NCI-H2196 (cell line): ENCODE measurements around the gene DNAH1.
A peak's percentile ranks its signal among the peaks of the same experiment; 100 is the strongest.
"Not testable (repeated sequence)": the region's sequence is repeated elsewhere in the genome, so short reads cannot be mapped to it uniquely, and the experiment has no call there.

Experiments
- DNase-seq: peaks from one replicate; lab custom pipeline; 2025; ENCODE audit not compliant: unreplicated experiment; lab: John Stamatoyannopoulos, UW

The DNAH1 gene

DNA sequence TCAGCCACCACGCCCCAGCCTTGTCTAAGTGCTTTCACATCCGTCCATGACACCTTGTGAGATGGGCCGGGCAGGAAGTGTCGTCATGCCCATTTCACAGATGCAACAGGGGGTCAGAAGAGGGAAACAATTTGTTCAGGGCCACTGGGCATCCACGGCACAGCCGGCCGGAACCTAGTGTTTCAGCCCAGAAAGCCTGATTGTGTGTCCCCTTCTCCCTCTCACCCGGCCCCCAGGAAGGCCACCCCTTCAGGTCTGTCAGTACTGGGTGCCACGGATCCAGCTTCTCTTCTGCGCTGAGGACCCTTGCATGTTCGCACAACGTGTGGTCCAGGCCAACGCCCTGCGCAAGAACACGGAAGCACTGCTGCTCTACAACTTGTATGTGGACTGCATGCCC lies 15.8 kb downstream of the DNAH1 start:
- DNase-seq: no peak

- DNase-seq: no peak
These were observed 17.9 kb downstream of the DNAH1 start for GRCh38 chr3:52333869-52334557.

DNA sequence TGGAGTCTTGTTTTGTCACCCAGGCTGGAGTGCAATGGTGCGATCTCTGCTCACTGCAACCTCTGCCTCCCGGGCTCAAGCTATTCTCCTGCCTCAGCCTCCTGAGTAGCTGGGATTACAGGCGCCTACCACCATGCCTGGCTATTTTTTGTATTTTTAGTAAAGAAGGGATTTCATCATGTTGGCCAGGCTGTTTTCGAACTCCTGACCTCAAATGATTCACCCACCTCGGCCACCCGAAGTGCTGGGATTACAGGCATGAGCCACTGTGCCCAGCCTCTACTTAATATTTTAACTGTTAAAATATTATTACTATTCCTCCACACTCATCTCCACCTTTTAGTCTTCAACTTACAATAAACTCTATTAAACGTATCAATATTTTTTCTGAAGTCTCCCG lies 22.0 kb downstream of the DNAH1 start:
- not testable (repeated sequence) for DNase-seq

- peak; percentile 34 for DNase-seq
These were observed 23.5 kb downstream of the DNAH1 start for GRCh38 chr3:52339612-52340011.

- no peak for DNase-seq
These were observed 25.0 kb downstream of the DNAH1 start for GRCh38 chr3:52341123-52341522.

DNA sequence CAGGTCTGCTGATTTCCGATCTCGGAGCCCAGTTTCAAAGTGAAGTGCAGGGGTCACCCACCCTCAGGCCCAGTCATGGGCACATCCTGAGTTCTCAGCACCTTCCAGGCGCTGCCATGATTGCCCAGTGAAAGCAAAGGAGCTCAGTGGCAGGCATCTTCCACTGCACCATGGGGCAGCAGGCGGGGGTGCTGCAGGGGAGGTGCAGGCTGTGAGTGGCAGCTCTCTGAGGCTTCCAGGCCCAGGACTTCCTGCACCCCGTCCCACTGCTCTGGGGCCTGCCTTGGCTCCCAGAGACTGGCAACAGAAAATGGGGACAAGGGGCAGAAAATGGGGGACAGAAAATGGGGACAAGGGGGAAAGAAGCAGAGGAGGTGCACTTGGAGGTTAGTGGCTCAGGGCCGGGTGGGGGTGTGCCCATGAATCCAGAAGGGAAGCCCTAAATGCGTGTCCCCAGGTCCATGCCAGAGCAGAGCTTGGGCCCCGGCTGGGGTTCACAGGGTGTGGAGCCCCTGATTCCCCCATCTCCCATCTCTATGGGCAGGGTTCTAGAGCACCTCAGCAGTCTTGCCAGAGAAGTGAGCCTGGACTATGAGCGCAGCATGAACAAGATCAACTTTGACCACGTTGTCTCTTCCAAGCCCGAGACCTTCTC lies 28.0 kb downstream of the DNAH1 start:
- DNase-seq: no peak

DNA sequence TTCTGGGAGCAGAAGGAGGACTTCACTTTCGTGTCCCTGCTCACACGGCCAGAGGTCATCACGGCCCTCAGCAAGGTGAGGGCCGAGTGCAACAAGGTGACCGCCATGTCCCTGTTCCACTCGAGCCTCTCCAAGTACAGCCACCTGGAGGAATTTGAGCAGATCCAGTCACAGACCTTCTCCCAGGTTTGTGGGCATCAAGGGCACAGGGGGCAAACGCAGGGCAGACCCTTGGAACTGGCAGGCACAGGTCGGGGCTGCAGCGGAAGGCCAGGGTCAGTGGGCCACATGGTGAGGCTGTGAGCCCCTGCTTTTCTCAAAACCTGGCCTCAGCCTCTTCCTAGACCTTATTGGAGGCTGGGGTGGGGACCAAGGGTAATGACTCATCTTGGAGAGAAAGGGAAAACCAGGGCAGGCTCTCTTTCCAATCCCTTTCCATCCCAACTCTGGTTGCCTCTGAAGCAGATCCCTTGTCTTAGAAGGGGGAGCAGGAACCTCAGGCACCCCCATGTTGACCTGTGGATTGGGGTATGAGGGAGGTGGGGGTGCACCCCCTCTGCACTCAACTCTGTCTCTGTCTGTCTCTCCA lies 29.5 kb downstream of the DNAH1 start:
- DNase-seq: no peak

DNA sequence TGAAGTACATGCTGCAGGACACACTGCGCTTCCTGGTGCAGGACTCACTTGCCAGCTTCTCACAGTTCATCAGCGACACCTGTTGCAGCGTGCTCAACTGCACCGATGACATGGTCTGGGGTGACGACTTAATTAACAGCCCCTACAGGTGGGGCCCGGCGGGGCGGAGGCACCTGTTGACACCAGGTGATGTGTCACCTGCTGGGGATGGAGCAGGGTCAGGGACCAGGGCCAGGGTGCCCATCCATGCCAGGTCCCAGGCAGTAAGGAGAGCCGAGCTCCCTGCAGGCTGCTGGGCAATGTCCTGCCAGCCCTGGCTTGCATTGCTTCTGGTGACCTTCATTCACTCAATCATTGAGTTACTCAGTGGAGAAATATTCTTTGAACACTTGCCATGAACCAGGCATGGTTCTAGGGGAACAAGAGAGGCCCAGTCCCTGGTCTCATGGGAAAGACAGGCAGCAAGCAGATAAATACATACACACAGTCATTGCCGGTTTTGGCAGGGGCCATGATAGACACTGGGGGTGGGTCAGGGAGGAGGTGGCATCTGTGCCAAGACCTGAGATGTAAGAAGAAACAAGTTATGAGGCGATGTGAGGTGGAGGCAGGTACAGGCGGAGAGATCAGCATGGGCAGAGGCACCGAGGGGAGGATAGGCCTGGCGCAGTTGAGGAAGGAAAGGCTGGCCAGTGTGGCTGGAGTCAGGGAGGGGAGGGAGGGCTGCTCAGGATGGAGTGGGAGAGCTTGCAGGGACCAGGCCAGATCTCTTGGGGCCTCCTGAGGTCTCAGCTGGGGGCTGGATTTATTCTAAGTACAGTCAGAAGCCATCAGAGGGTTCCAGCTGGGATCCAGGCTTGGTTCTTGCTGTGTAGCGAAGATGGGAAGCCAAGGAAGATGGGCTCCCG lies 30.8 kb downstream of the DNAH1 start:
- DNase-seq: no peak

DNA sequence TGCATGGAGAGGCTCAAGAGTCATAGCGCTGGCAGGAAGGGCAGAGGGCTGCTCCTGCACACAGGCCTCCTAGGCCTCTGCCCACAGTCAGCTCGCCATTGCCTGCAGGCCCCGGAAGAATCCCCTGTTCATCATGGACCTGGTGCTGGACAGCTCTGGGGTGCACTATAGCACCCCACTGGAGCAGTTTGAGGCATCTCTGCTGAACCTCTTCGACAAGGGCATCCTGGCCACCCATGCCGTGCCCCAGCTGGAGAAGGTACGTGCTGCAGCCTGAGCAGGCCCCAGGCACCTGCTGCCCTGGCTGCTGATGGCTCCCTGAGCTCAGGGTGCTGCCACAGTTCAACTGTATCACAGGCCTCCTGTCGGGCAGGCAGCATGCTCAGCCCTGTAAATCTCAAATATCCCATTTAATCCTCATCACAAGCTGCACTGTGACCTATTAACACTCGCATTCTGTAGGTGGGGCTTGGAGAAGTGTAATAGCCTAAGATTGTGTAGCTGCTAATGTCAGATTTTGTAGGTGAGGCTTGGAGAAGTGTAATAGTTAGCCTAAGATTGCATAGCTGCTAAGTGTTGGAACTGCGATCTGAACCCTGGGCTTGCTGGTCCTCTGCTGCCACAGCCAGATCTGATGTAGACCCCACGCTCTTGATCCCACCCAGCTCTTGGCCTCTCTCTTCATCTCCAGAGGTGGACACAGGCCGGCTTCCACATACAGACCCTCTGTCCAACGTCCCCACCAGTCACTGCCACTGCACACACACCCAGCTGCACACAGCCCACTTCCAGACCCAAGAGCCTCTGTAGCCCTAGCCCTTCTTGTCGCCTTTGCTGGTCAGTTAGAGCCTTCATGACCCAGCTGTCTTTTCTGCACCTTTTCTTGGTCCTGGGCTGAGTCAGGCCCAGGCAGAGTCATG lies 31.9 kb downstream of the DNAH1 start:
- no peak for DNase-seq

DNA sequence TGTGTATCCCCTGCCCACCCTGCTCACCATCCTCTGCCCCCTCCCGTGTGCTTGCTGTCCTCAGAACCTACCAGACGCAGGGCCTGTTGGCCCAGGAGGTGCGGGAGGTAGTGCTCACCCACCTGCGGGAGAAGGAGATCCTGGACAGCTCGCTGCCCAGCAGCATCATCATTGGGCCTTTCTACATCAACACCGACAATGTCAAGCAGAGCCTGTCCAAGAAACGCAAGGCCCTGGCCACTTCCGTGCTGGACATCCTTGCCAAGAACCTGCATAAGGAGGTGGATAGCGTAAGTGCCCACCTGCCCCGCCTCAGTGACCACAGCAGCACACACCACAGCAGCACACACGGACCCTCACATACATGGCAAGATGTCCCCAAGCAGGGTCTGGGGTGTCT lies 33.0 kb downstream of the DNAH1 start:
- DNase-seq: no peak

GRCh38 chr3:52349611-52350395 lies 33.7 kb downstream of the DNAH1 start:
- DNase-seq: no peak

- DNase-seq: no peak
These were observed 34.3 kb downstream of the DNAH1 start for GRCh38 chr3:52350416-52350815.

DNA sequence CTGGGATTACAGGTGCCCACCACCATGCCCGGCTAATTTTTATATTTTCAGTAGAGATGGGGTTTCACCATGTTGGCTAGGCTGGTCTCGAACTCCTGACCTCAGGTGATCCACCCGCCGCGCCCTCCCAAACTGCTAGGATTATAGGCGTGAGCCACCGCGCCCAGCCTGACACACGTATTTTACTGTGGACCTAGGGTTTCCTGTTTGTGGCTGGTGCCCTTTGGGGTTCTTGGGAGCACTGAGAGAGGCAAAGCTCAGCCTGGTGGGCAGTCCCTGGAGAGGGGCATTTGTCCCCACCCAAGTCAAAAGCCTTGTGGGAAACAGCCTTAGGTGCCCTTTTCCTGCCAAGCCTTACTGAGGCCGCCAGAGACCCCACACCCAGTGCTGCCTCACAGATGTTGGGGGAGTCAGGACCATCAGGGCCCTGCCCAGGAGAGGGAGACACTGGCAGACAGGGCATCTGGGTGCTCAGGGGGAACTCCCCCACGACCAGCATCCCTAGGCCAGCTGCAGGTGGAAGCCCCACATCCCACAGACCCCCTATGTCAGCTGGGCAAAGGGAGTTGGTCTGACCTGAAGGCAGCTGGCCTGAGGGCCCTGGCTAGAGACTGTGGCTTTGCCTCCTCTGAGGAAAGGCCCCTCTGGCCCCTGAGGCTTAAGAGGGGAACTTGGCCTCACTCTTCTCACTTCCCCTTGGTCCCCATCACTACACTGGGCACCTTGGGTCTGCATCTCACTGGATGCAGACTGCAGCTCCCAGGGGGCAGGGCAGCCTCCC lies 35.1 kb downstream of the DNAH1 start:
- no peak for DNase-seq

DNA sequence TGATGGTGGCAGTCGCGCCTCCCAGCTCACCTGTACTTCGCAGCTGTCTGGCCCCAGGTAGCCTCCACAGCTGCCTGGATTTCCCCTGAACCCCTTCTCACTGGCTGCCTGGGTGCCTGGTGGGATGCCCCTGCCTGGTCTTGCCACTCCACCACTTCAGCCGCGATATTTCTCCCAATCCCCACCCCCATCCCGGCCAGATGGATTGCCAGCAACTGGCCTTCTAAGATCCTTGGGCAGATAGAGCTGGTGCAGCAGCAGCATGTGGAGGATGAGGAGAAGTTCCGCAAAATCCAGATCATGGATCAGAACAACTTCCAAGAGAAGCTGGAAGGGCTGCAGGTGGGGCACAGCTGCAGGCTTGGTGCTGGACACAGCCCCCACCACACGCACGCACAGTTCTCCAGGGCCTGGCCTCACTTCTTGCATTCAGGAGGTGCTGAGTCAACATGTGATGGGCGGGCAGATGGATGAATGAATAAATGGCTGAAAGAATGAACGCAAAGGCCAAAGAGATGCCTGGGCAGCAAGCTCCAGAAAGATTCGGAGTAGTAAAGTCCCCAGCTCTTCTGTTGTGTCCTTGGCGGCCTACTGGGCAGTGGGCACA lies 35.7 kb downstream of the DNAH1 start:
- DNase-seq: no peak

DNA sequence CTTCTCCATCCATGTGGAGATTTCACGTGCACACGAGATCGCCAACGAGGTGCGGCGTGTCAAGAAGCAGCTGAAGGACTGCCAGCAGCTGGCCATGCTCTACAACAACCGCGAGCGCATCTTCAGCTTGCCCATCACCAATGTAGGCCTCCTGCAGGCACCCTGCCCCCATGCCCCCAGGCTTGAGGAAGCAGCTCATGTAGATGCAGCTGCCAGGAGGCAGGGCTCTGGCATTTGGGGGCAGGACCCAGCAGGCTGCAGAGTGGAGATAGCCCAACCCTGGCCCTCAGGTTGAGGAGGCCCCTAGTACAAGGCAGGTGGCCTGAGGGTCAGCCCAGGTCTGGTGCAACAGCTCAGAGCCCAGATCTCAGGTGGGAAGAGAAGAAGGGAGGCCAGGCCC lies 36.4 kb downstream of the DNAH1 start:
- peak; percentile 0 for DNase-seq

- no peak for DNase-seq
These were observed 37.3 kb downstream of the DNAH1 start for GRCh38 chr3:52353291-52353855.

DNA sequence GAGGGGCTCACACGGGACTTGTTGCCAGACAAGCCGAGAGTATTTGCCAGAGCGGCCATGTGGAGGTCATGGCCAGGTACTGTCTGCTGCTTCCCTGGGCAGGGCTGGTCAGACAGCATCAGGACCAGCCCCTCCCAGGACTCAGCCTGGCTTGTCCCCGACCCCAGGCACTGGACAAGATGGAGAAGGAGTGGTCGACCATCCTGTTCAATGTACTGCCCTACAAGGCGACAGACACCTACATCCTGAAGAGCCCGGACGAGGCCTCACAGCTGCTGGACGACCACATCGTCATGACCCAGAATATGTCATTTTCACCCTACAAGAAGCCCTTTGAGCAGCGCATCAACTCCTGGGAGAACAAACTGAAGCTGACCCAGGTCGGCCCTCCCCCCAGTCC lies 38.6 kb downstream of the DNAH1 start:
- DNase-seq: no peak

DNA sequence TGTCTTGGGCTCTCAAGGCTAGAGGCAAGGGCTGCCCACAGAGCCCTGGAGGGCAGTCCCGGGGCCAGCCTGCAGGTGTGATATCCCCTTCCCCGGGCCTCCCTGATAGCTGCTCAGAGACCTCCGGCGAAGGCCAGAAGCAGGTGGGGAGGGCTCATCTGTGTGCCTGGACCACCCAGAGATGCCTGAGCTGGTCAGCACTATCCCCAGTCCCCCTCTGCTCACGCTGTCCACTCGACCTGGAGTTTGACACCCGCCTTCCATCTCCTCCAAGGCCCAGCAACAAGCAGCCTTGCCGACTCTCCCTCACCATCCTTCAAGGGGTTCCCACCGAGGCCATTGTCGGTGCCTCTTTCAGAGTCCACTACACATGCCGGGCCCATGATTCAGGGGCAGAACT lies 39.4 kb downstream of the DNAH1 start:
- no peak for DNase-seq
